Muscle of leg (tissue), 11 donors: Measurements from ENCODE around the gene IRF6. TPM values are rescaled to one million over a fixed set of nuclear protein-coding genes. Genes with fewer than 3 reads are reported as not detected.

Experiments
- DNase-seq: peaks from one replicate; pipeline ENCODE4 v3.0.0; 2013
- H3K27ac ChIP-seq: one replicate; pipeline ENCODE4 v1.5.1; 2013; ENCODE audit warnings: mild to moderate bottlenecking, low read length, control low read depth
- H3K27me3 ChIP-seq: one replicate; pipeline ENCODE4 v1.6.1; 2013; ENCODE audit warnings: low read length; ENCODE audit not compliant: control insufficient read depth, insufficient read depth
- H3K36me3 ChIP-seq: one replicate; pipeline ENCODE4 v1.6.1; 2013; ENCODE audit warnings: low read length; ENCODE audit not compliant: control insufficient read depth, insufficient read depth
- H3K4me1 ChIP-seq: one replicate; pipeline ENCODE4 v1.6.1; 2013; ENCODE audit warnings: low read length; ENCODE audit not compliant: control insufficient read depth, insufficient read depth
- H3K4me3 ChIP-seq: one replicate; pipeline ENCODE4 v1.5.1; 2013; ENCODE audit warnings: low read length, control low read depth
- H3K9me3 ChIP-seq: replicated peaks from 2 replicates; pipeline ENCODE4 v1.6.1; 2013; ENCODE audit warnings: low read depth, low read length; ENCODE audit not compliant: control insufficient read depth
- WGBS: methylation state at CpG from one replicate; pipeline ENCODE4 v1.1.5; 2013; ENCODE audit warnings: missing lambda C conversion rate; ENCODE audit not compliant: insufficient coverage; 5-methylcytosine and 5-hydroxymethylcytosine counted together
- polyA plus RNA-seq, 8 donors: library from polyadenylated mRNA; unstranded; fragments of 120-200 nt; gene quantifications; one replicate each; pipeline versions ENCODE4 v1.2.1 to v1.2.3, GENCODE V29; 2013; ENCODE audit warnings: inconsistent platforms in 1 of 8, low replicate concordance in 1 of 8; ENCODE audit not compliant: insufficient read length in 8 of 8, insufficient read depth in 1 of 8
- total RNA-seq: library from RNA; stranded (reverse); fragments of 120-200 nt; gene quantifications from one replicate; pipeline ENCODE4 v1.2.4, GENCODE V29; 2013

Gene IRF6
- total and polyA plus RNA-seq, 9 donors = 0.20 to 6.1 (median 0.66) TPM

DNA sequence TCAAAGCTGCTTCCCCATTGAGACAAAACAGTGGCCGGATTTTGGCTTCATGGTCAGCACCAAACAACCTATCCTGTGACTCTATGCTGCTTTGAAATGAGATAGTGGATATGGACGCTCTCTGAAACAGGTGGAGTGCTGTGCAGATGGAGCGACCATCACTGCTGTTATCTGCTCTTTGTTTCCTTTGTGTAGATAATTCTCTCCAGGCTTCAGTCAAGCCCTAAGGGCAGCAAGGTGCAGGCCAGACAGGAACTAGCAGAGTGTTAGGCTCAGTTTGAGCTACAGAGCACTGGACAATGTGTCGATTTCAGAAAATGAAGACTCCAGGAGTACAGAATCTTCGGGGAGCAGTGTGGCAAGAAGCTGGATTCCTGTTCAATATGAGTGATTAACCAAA is 4.8 kb upstream of the IRF6 start:
- Histone ChIP-seq H3K27me3 (peaks cover 3% of the 10 kb centered on the region), H3K36me3 (no peaks in the 10 kb centered on the region), H3K27ac (no peak overlapping the region), H3K4me3 (no peak overlapping the region), H3K4me1 (peaks cover 10% of the 10 kb centered on the region), H3K9me3 (no peaks in the 10 kb centered on the region)
- DNase-seq = no peak
- 75% methylated on average over 2 of the region's 5 CpGs for WGBS

DNA sequence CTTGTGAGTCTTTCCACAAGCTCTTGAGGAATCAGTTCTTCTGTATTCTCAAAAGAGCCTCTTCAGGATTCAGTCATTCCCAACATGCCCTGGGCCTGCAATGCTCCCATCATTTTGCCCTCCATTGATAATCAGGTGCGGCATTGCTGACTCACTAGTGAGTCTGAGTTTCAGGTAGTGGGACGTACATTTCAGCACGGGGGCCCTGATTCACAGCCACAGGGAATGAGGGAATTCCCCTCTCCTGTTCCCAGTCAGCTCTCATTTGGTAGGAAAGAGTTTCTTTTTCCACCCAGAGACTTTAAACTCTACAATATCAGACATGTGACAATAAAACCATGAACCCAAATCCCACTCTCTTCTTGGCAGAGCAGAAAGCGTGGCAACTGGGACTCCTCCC is 3.7 kb upstream of the IRF6 start:
- Histone ChIP-seq H3K4me1 (peaks cover 13% of the 10 kb centered on the region), H3K9me3 (no peaks in the 10 kb centered on the region), H3K27ac (no peak overlapping the region), H3K36me3 (no peaks in the 10 kb centered on the region), H3K4me3 (no peak overlapping the region), H3K27me3 (peaks cover 14% of the 10 kb centered on the region)
- no CpG with 5 or more reads among the region's 4 CpGs for WGBS
- no peak for DNase-seq

DNA sequence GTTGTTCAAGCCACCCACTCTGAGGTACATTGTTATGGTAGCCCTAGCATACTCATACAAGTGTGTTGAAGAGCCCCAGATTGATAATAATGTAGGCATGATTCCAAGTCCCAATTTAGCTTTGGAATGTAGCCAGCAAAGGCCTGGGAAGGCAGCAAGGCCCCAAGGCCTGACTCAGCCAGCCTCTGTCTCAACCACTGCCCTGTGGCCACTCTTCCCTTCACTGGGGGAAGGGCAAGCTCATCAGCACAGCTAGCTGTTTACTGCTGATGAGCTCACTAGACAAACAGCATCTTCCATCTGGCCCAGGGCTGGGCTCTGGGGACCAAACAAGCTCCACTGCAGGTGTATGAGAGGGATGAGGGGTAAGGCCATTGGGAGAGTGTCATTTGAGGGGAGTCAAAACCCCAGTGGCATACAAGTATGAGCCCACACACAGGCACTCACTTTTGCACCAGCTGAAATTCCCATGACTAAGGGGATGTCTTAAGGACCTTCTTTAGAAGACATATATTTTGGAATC is 2.2 kb upstream of the IRF6 start:
- H3K9me3 ChIP-seq = no peaks in the 10 kb centered on the region
- no peak overlapping the region for H3K27ac ChIP-seq
- peaks cover 13% of the 10 kb centered on the region for H3K4me1 ChIP-seq
- peaks cover 18% of the 10 kb centered on the region for H3K27me3 ChIP-seq
- peak; percentile 47 for DNase-seq
- H3K36me3 ChIP-seq = no peaks in the 10 kb centered on the region
- no peak overlapping the region for H3K4me3 ChIP-seq

DNA sequence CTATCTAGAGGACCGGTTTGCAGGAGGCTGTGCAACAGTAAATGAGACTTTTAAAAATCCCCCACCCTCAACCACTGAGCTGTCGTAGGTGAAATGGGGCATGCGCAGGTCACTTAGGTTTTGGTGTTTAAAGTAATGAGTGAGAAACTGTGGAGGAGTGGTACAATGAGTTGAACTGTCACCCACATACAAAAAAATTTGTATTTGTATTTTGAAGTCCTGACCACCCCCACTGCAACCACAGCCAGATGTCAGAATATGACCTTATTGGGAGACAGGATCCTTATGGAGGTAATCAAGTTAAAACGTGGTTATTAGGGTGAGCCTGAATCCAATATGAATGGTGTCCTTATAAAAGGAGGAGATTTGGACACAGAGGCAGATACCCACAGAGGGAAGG is 1.6 kb upstream of the IRF6 start:
- WGBS = no CpG with 5 or more reads among the region's 4 CpGs
- Histone ChIP-seq H3K4me1 (peaks cover 13% of the 10 kb centered on the region), H3K9me3 (no peaks in the 10 kb centered on the region), H3K36me3 (no peaks in the 10 kb centered on the region), H3K4me3 (no peak overlapping the region), H3K27me3 (peaks cover 21% of the 10 kb centered on the region), H3K27ac (no peak overlapping the region)
- no peak for DNase-seq

DNA sequence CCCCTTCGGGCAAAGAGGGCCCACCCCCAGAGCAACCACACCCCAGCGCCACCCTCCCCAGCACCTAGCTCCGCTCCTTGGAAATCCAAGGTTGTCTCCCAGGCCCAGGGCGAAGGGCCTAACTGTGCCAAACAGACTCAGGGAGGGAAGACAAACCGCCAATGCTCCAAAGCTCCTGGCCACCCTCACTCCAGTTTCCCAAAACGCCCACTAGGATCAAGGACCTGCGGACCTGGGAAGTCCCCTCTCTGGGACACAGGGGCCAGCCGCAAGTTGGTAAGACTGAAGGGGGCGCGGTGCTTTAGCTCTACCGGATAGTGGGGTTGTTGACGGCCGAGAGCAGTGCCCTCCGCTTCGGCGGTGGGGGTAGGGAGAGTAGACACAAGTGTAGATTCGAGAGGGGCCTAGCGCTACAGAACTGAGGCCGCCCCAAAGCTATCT is 581 bp downstream of the IRF6 start:
- H3K27ac ChIP-seq = no peak overlapping the region
- H3K9me3 ChIP-seq = no peaks in the 10 kb centered on the region
- H3K27me3 ChIP-seq = peaks cover 21% of the 10 kb centered on the region
- no peaks in the 10 kb centered on the region for H3K36me3 ChIP-seq
- H3K4me1 ChIP-seq = peaks cover 16% of the 10 kb centered on the region
- H3K4me3 ChIP-seq = no peak overlapping the region
- WGBS = 34% methylated on average over 12 of the region's 19 CpGs
- no peak for DNase-seq

DNA sequence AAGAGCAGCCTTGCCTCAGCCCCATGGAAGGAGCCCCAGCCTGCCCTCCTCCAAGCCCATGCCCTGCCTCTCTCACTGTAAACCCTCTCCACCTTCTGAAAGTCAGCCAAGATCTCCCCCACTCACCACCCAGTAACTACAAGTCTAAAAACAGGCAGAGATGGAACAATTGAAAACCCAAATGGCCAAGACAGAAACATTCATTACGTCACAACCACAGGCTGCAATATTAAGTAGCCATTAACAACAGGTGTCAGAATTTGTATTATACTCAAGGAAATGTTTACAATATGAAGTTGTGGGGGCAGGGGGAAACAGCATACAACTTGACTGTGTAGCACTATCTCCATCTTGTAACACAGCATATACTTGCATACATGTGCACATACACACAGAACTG is 2.4 kb downstream of the IRF6 start:
- H3K4me3 ChIP-seq = no peak overlapping the region
- H3K36me3 ChIP-seq = no peaks in the 10 kb centered on the region
- peaks cover 24% of the 10 kb centered on the region for H3K27me3 ChIP-seq
- no CpG with 5 or more reads among the region's 1 CpG for WGBS
- DNase-seq = no peak
- H3K27ac ChIP-seq = no peak overlapping the region
- peaks cover 16% of the 10 kb centered on the region for H3K4me1 ChIP-seq
- H3K9me3 ChIP-seq = no peaks in the 10 kb centered on the region

DNA sequence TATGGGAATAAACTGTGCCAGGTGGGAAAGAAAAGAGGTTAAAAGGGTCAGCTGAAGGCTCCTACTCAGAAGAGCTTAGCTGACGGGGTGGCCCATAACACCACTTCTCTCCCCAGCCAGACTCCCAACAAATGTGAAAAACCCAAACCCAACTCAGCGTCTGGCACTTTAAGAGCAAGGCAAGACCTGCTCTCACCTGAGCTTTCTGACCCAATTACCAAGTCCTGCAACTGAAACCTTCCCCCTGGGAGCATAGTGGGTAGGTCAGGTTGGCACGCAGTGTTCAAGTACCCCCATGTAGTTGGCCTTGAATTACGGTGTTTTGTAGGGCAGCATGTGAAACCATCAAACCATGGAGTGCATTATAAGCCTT is 3.2 kb downstream of the IRF6 start:
- no peaks in the 10 kb centered on the region for H3K36me3 ChIP-seq
- no peak overlapping the region for H3K4me3 ChIP-seq
- peaks cover 14% of the 10 kb centered on the region for H3K4me1 ChIP-seq
- no peaks in the 10 kb centered on the region for H3K9me3 ChIP-seq
- no peak overlapping the region for H3K27ac ChIP-seq
- WGBS = no CpG with 5 or more reads among the region's 4 CpGs
- DNase-seq = no peak
- H3K27me3 ChIP-seq = peaks cover 29% of the 10 kb centered on the region

DNA sequence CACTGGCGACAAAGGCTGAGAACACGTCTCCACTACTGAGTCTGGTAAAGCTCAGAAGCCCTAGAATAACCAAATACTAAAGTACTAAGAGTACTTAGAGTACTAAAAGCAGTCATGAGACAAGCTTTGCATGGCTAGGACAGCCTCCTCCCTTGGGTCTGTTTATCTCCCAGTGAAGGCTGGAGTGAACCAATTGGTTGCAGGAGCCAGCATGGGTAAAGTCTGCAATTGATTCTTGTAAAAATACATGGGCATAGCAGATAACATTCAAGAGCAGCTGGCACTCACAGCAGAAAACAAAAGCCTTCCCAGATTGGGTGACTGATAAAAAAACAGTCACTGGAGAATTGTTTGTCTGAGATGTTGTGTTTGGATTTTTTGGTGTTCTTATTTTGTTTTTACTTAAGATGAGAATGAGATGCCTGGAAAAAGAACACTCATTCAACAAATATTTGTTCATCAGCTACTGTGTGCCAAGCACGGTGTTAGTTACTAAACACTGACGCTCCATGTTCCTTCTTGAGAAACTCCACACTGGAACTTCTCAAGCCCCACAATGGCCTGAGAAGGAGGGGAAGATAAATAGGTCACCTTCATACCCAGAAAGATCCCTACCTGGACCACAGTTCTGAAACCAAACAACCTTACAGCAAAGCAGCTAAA is 3.7 kb downstream of the IRF6 start:
- DNase-seq = no peak
- WGBS = no CpG with 5 or more reads among the region's 4 CpGs
- Histone ChIP-seq H3K27ac (peak overlapping the region; percentile 25), H3K4me3 (no peak overlapping the region), H3K9me3 (no peaks in the 10 kb centered on the region), H3K27me3 (peaks cover 29% of the 10 kb centered on the region), H3K4me1 (peaks cover 11% of the 10 kb centered on the region), H3K36me3 (no peaks in the 10 kb centered on the region)

DNA sequence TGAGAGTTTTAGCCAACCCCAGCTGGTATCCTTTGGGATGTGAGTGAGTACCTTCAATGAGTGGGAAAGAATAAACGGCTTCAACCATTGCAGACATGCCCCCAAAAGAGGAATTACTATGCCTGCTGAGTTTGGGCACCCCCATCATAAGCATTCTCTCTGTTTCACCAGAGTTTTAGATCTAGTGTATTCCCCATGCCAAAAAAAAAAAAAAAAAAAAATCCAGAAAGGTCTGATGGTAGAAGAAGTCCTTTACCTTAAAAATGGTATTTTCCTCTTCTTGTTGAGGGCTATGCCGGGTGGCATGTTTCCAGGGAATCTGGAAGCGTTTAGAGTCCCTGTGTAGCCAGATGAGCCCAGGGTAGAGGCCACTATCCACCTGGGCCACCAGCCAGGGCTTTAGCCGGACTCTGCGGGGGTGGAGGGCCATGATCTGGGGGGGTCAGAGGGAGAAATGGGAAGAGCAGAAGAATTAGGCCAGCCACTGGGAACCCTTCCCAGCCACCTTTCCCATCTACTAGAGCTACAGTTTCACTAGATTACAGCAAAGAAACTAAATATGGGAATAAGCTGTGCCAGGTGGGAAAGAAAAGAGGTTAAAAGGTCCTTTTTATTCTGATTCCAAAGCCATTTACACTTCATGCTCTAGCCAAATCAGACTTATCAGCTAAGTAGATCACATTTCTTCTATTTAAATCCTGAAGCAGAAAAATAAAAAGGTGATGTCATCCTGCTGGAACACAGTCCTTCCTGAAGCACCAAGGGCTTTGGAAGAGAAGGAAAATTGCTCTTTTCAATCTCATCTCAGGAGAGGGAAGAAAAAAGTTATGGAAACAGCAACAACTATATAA is 4.7 kb downstream of the IRF6 start:
- Histone ChIP-seq H3K36me3 (no peaks in the 10 kb centered on the region), H3K27me3 (peaks cover 30% of the 10 kb centered on the region), H3K4me1 (peaks cover 10% of the 10 kb centered on the region), H3K9me3 (no peaks in the 10 kb centered on the region), H3K27ac (no peak overlapping the region), H3K4me3 (no peak overlapping the region)
- DNase-seq = peak; percentile 84
- no CpG with 5 or more reads among the region's 5 CpGs for WGBS

DNA sequence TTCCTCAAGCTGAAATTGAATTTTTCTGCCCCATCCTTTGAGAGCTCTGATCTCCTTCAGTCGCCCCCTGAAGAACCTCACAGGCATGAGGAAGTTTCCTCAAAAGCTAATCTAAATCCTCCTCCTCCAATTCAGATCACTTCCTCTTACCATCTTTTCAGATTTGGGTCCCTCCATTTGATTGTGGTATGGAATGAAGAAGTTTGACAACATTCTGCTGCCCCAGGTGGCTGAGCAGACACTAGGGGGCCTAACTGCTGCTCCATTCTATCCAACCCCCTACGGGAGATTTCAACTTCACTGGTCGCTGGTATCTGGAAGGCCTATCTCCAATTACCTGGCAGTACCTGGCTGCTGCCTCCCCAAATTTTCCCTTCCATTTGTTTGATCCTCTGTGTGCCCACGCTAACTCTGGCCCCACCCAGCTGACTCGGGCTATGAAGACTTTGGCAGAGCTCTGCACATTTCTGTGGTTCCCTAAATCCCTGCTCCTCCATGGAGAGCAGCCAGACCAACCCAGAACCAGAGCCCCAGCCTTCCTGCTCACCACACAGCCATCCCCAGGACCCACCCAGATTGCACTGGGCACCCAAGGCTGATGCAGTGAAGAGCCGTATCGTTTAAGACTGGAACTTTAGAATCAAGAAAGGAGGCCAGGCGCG is 7.8 kb downstream of the IRF6 start:
- no peak for DNase-seq
- Histone ChIP-seq H3K4me3 (no peak overlapping the region), H3K27me3 (peaks cover 17% of the 10 kb centered on the region), H3K9me3 (no peaks in the 10 kb centered on the region), H3K4me1 (peaks cover 3% of the 10 kb centered on the region), H3K27ac (no peak overlapping the region), H3K36me3 (no peaks in the 10 kb centered on the region)
- 72% methylated on average over 6 of the region's 9 CpGs for WGBS
